ENCODE data around the gene POR.

DNA sequence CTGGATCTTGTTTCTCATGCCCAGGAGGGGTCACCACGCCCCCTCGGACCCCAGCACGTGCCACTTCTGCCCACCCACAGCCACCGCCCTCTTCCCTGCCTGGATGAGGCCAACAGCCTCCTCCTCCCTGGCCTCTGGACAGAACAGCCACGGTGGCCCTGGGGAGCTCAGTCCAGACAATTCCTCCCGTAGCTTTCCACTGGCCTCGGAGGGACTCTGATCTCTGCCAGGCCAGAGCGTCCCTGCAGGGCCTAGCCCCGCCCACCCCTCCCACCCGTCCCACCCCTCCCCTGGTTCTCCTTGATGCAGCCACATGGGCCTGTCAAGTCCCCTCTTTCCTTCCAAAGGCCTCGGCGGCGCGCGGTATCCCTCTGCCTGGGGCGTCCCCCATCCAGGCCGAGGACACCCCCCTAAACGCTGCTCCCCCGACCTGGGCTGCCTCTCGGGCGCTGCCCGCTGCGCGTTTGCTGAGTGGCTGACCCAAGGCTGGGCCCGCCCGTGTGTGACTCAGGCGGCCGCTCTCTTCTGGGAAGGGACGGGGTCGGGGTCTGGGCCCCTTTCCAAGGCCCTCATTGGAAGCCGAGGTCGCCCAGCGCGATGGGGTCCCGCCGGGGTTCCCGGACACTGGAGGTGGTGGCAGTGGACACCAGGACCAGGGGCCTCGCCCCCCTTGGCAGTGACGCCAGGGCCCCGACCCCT, 78.9 kb downstream of the POR start:
- no peak for TF ChIP-seq POLR2A (IDR thresholded peaks at IDR 0.05; ENCODE audit: low read depth)
- TF ChIP-seq, protein P1, sequence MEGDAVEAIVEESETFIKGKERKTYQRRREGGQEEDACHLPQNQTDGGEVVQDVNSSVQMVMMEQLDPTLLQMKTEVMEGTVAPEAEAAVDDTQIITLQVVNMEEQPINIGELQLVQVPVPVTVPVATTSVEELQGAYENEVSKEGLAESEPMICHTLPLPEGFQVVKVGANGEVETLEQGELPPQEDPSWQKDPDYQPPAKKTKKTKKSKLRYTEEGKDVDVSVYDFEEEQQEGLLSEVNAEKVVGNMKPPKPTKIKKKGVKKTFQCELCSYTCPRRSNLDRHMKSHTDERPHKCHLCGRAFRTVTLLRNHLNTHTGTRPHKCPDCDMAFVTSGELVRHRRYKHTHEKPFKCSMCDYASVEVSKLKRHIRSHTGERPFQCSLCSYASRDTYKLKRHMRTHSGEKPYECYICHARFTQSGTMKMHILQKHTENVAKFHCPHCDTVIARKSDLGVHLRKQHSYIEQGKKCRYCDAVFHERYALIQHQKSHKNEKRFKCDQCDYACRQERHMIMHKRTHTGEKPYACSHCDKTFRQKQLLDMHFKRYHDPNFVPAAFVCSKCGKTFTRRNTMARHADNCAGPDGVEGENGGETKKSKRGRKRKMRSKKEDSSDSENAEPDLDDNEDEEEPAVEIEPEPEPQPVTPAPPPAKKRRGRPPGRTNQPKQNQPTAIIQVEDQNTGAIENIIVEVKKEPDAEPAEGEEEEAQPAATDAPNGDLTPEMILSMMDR (IDR thresholded peaks at IDR 0.05): no peak

Measured in esophagus muscularis mucosa (tissue), 3 donors.